Measurements from ENCODE around the gene VCP. TPM values are rescaled to one million over a fixed set of nuclear protein-coding genes. Genes with fewer than 3 reads are reported as not detected.
"Not testable (repeated sequence)": the region's sequence is repeated elsewhere in the genome, so short reads cannot be mapped to it uniquely, and the experiment has no call there.

The VCP gene
- total RNA-seq, 4 donors from 2014 or later = 160 to 254 (median 186) TPM

GRCh38 chr9:35029241-35029640 is 43.2 kb downstream of the VCP start:
- intact Hi-C loops (cut with DNase I) = no loop called here
- TF ChIP-seq CTCF (IDR thresholded peaks at IDR 0.05) = no peak
- TF ChIP-seq POLR2A (IDR thresholded peaks at IDR 0.05) = no peak
- Histone ChIP-seq H3K27ac (no peak overlapping the region), H3K9me3 (no peaks in the 10 kb centered on the region), H3K4me3 (no peak overlapping the region), H3K4me1 (peaks cover 0 to 7% (median 0%) of the 10 kb centered on the region in 3 donors), H3K27me3 (no peaks in the 10 kb centered on the region), H3K36me3 (no peaks in the 10 kb centered on the region)
- 50 to 56% methylated on average over 3 to 4 of the region's 4 CpGs for WGBS, 2 donors
- no peak for DNase-seq

GRCh38 chr9:35028341-35028740 is 44.1 kb downstream of the VCP start:
- no peak for TF ChIP-seq CTCF (IDR thresholded peaks at IDR 0.05)
- no peak for TF ChIP-seq POLR2A (IDR thresholded peaks at IDR 0.05)
- Histone ChIP-seq H3K4me3 (no peak overlapping the region), H3K36me3 (no peaks in the 10 kb centered on the region), H3K27me3 (no peaks in the 10 kb centered on the region), H3K27ac (no peak overlapping the region), H3K9me3 (no peaks in the 10 kb centered on the region), H3K4me1 (peaks cover 0 to 7% (median 0%) of the 10 kb centered on the region in 3 donors)
- intact Hi-C loops (cut with DNase I) = no loop called here
- no peak for DNase-seq

GRCh38 chr9:35027860-35028259 is 44.6 kb downstream of the VCP start:
- TF ChIP-seq POLR2A (IDR thresholded peaks at IDR 0.05) (no peak), CTCF (IDR thresholded peaks at IDR 0.05) (no peak)
- DNase-seq = no peak
- intact Hi-C loops (cut with DNase I) = no loop called here
- Histone ChIP-seq H3K9me3 (no peaks in the 10 kb centered on the region), H3K36me3 (no peaks in the 10 kb centered on the region), H3K27ac (no peak overlapping the region), H3K4me3 (no peak overlapping the region), H3K27me3 (no peaks in the 10 kb centered on the region), H3K4me1 (peaks cover 0 to 7% (median 0%) of the 10 kb centered on the region in 3 donors)
- WGBS, 2 donors = 53 to 60% methylated on average over 1 of the region's 1 CpG

GRCh38 chr9:35027374-35027773 is 45.1 kb downstream of the VCP start:
- no peak for DNase-seq
- peaks cover 0 to 2% (median 0%) of the 10 kb centered on the region in 3 donors for H3K36me3 ChIP-seq
- H3K4me1 ChIP-seq = peaks cover 0 to 7% (median 0%) of the 10 kb centered on the region in 3 donors
- TF ChIP-seq CTCF (IDR thresholded peaks at IDR 0.05) (no peak), POLR2A (IDR thresholded peaks at IDR 0.05) (no peak)
- H3K27me3 ChIP-seq = no peaks in the 10 kb centered on the region
- 33% methylated on average over 1 of the region's 1 CpG for WGBS, 2 donors
- no peak overlapping the region for H3K27ac ChIP-seq
- H3K4me3 ChIP-seq = no peak overlapping the region
- intact Hi-C loops (cut with DNase I) = no loop called here
- H3K9me3 ChIP-seq = no peaks in the 10 kb centered on the region

GRCh38 chr9:35026671-35027070 is 45.8 kb downstream of the VCP start:
- H3K4me1 ChIP-seq = peaks cover 0 to 7% (median 0%) of the 10 kb centered on the region in 3 donors
- H3K36me3 ChIP-seq = peaks cover 0 to 4% (median 0%) of the 10 kb centered on the region in 3 donors
- no peaks in the 10 kb centered on the region for H3K27me3 ChIP-seq
- intact Hi-C loops (cut with DNase I) = no loop called here
- H3K27ac ChIP-seq = no peak overlapping the region
- H3K4me3 ChIP-seq = no peak overlapping the region
- 62 to 79% methylated on average over 3 of the region's 3 CpGs for WGBS, 2 donors
- DNase-seq = no peak
- TF ChIP-seq POLR2A (IDR thresholded peaks at IDR 0.05) (no peak), CTCF (IDR thresholded peaks at IDR 0.05) (no peak)
- H3K9me3 ChIP-seq = no peaks in the 10 kb centered on the region

GRCh38 chr9:35023443-35023842 is 49.0 kb downstream of the VCP start:
- H3K4me1 ChIP-seq; DNase-seq; H3K27ac ChIP-seq; H3K4me3 ChIP-seq; H3K9me3 ChIP-seq; intact Hi-C loops (cut with DNase I); H3K27me3 ChIP-seq; H3K36me3 ChIP-seq: not testable (repeated sequence)
- WGBS, 2 donors = 65 to 82% methylated on average over 5 of the region's 5 CpGs
